Common myeloid progenitor, CD34-positive (primary cell): ENCODE measurements around the gene PTGIS.

Source experiments
- CTCF ChIA-PET: fragments of 350-600 bp; sonication (Branson Sonifier 250); formaldehyde crosslinking; loops from one replicate; lab custom pipeline; 2021; ENCODE audit warnings: antibody characterized with exemption; lab: Charles Lee
- POLR2A ChIA-PET: fragments of 350-600 bp; sonication (Branson Sonifier 250); formaldehyde crosslinking; loops from one replicate; lab custom pipeline; 2021; ENCODE audit warnings: antibody characterized with exemption; lab: Charles Lee
- DNase-seq, 3 donors: peaks; one replicate each; pipeline versions ENCODE4 v3.0.0 to v3.0.0-alpha.2; 2013
- H3K27ac ChIP-seq, 2 experiments: 1 replicate in 1 of 2; 2 replicates in 1 of 2; pipeline ENCODE4 v1.7.0; 2013; ENCODE audit warnings: inconsistent platforms in 2 of 2, low read length in 2 of 2, mild to moderate bottlenecking in 2 of 2, low read depth in 1 of 2, moderate library complexity in 1 of 2; ENCODE audit not compliant: severe bottlenecking in 2 of 2, insufficient read depth in 1 of 2, poor library complexity in 1 of 2
- H3K27me3 ChIP-seq, 5 experiments: replicated peaks in 2 of 5; 1 replicate in 3 of 5; 2 replicates in 2 of 5; pipeline versions ENCODE4 v1.6.1 to v1.7.0; 2013; ENCODE audit warnings: low read length in 4 of 5, mild to moderate bottlenecking in 2 of 5, moderate library complexity in 2 of 5, inconsistent platforms in 1 of 5; ENCODE audit not compliant: insufficient read depth in 5 of 5, control insufficient read depth in 4 of 5
- H3K36me3 ChIP-seq, 4 experiments: 1 replicate in 2 of 4; 2 replicates in 2 of 4; pipeline versions ENCODE4 v1.6.1 to v1.7.0; 2013; ENCODE audit warnings: low read length in 3 of 4, control low read depth in 1 of 4, mild to moderate bottlenecking in 1 of 4; ENCODE audit not compliant: control insufficient read depth in 4 of 4, insufficient read depth in 4 of 4
- H3K4me1 ChIP-seq, 4 experiments: 1 replicate in 3 of 4; 2 replicates in 1 of 4; pipeline versions ENCODE4 v1.6.1 to v1.7.1; 2013; ENCODE audit warnings: low read length in 3 of 4, mild to moderate bottlenecking in 3 of 4, control low read depth in 1 of 4, inconsistent platforms in 1 of 4, moderate library complexity in 1 of 4; ENCODE audit not compliant: control insufficient read depth in 4 of 4, insufficient read depth in 4 of 4; ENCODE audit errors: control extremely low read depth in 1 of 4
- H3K4me3 ChIP-seq, 7 experiments: 1 replicate in 4 of 7; 2 replicates in 3 of 7; pipeline versions ENCODE4 v1.5.1 to v1.7.0; 2013; ENCODE audit warnings: mild to moderate bottlenecking in 7 of 7, low read length in 6 of 7, moderate library complexity in 6 of 7, inconsistent platforms in 2 of 7, low read depth in 2 of 7, control low read depth in 1 of 7; ENCODE audit not compliant: insufficient read depth in 4 of 7, control insufficient read depth in 1 of 7; ENCODE audit errors: extremely low read depth in 1 of 7
- H3K9me3 ChIP-seq, 5 experiments: 1 replicate in 4 of 5; 2 replicates in 1 of 5; pipeline versions ENCODE4 v1.6.1 to v1.7.1; 2013; ENCODE audit warnings: low read length in 4 of 5, mild to moderate bottlenecking in 2 of 5, inconsistent platforms in 1 of 5, low read depth in 1 of 5, moderate library complexity in 1 of 5; ENCODE audit not compliant: control insufficient read depth in 4 of 5, insufficient read depth in 2 of 5; ENCODE audit errors: control extremely low read depth in 1 of 5
- WGBS: methylation state at CpG from one replicate; pipeline ENCODE4 v1.1.5; 2013; ENCODE audit not compliant: insufficient coverage; 5-methylcytosine and 5-hydroxymethylcytosine counted together

PTGIS gene

GRCh38 chr20:49562311-49563014 is 5.5 kb downstream of the PTGIS start:
- Histone ChIP-seq H3K9me3 (peaks cover 0 to 3% (median 0%) of the 10 kb centered on the region in 5 experiments), H3K4me3 (no peak overlapping the region), H3K36me3 (no peaks in the 10 kb centered on the region), H3K27me3 (peaks cover 0 to 41% (median 9%) of the 10 kb centered on the region in 5 experiments), H3K27ac (no peak overlapping the region), H3K4me1 (peaks cover 0 to under 1% (median 0%) of the 10 kb centered on the region in 4 experiments)
- 93% methylated on average over 19 of the region's 21 CpGs for WGBS
- DNase-seq = no peak
- CTCF ChIA-PET = no interaction called here
- POLR2A ChIA-PET = no interaction called here

GRCh38 chr20:49561806-49562205 is 6.1 kb downstream of the PTGIS start:
- Histone ChIP-seq H3K27me3 (peaks cover 0 to 35% (median 6%) of the 10 kb centered on the region in 5 experiments), H3K9me3 (peaks cover 0 to 3% (median 0%) of the 10 kb centered on the region in 5 experiments), H3K27ac (no peak overlapping the region), H3K36me3 (no peaks in the 10 kb centered on the region), H3K4me1 (no peaks in the 10 kb centered on the region), H3K4me3 (no peak overlapping the region)
- 83% methylated on average over 2 of the region's 2 CpGs for WGBS
- CTCF ChIA-PET = no interaction called here
- no peak for DNase-seq
- POLR2A ChIA-PET = no interaction called here

- Histone ChIP-seq H3K27ac (no peak overlapping the region), H3K4me1 (no peaks in the 10 kb centered on the region), H3K9me3 (peaks cover 0 to 4% (median 0%) of the 10 kb centered on the region in 5 experiments), H3K4me3 (no peak overlapping the region), H3K27me3 (peaks cover 0 to 29% (median 6%) of the 10 kb centered on the region in 5 experiments), H3K36me3 (no peaks in the 10 kb centered on the region)
- ChIA-PET POLR2A (no interaction called here), CTCF (no interaction called here)
- DNase-seq = no peak
- 97% methylated on average over 3 of the region's 4 CpGs for WGBS
These were observed 6.7 kb downstream of the PTGIS start for GRCh38 chr20:49561256-49561655.

GRCh38 chr20:49560646-49561045 is 7.3 kb downstream of the PTGIS start:
- WGBS = 100% methylated on average over 4 of the region's 11 CpGs
- Histone ChIP-seq H3K9me3 (peaks cover 0 to 7% (median 2%) of the 10 kb centered on the region in 5 experiments), H3K36me3 (no peaks in the 10 kb centered on the region), H3K27ac (no peak overlapping the region), H3K4me3 (no peak overlapping the region), H3K4me1 (no peaks in the 10 kb centered on the region), H3K27me3 (peaks cover 0 to 23% (median 4%) of the 10 kb centered on the region in 5 experiments)
- ChIA-PET CTCF (no interaction called here), POLR2A (no interaction called here)
- no peak for DNase-seq

- Histone ChIP-seq H3K4me3 (no peak overlapping the region), H3K9me3 (peaks cover 0 to 7% (median 2%) of the 10 kb centered on the region in 5 experiments), H3K36me3 (no peaks in the 10 kb centered on the region), H3K27ac (no peak overlapping the region), H3K27me3 (peaks cover 0 to 19% (median 2%) of the 10 kb centered on the region in 5 experiments), H3K4me1 (no peaks in the 10 kb centered on the region)
- 100% methylated on average over 4 of the region's 7 CpGs for WGBS
- CTCF ChIA-PET = no interaction called here
- DNase-seq = no peak
- POLR2A ChIA-PET = no interaction called here
These were observed 7.8 kb downstream of the PTGIS start for GRCh38 chr20:49560186-49560585.

- CTCF ChIA-PET = interaction anchor here (1.9 kb wide), 1 partner anchor 18 kb away, joined by 4 read pairs; no protein-coding TSS in a partner anchor
- H3K4me1 ChIP-seq = no peaks in the 10 kb centered on the region
- DNase-seq = no peak
- POLR2A ChIA-PET = no interaction called here
- H3K27ac ChIP-seq = no peak overlapping the region
- 97% methylated on average over 11 of the region's 19 CpGs for WGBS
- peaks cover 0 to 15% (median 2%) of the 10 kb centered on the region in 5 experiments for H3K27me3 ChIP-seq
- H3K36me3 ChIP-seq = no peaks in the 10 kb centered on the region
- peaks cover 0 to 7% (median 2%) of the 10 kb centered on the region in 5 experiments for H3K9me3 ChIP-seq
- no peak overlapping the region for H3K4me3 ChIP-seq
These were observed 8.4 kb downstream of the PTGIS start for GRCh38 chr20:49559411-49560081.

GRCh38 chr20:49558826-49559225 is 9.1 kb downstream of the PTGIS start:
- H3K9me3 ChIP-seq = peaks cover 0 to 7% (median 2%) of the 10 kb centered on the region in 5 experiments
- no peak overlapping the region for H3K4me3 ChIP-seq
- no peak overlapping the region for H3K27ac ChIP-seq
- 64% methylated on average over 4 of the region's 8 CpGs for WGBS
- POLR2A ChIA-PET = no interaction called here
- CTCF ChIA-PET = interaction anchor here (1.1 to 1.9 kb wide), 2 partner anchors 17 to 19 kb away, joined by 4 to 5 read pairs; no protein-coding TSS in a partner anchor
- DNase-seq = no peak
- H3K27me3 ChIP-seq = peaks cover 0 to 13% (median 2%) of the 10 kb centered on the region in 5 experiments
- no peaks in the 10 kb centered on the region for H3K36me3 ChIP-seq
- no peaks in the 10 kb centered on the region for H3K4me1 ChIP-seq
